Activated naive CD4-positive, alpha-beta T cell treated with anti-CD3 and anti-CD28 coated beads, Interleukin-2, amount 50 U/mL, for 72 hours (primary cell): ENCODE data around the gene RFNG. TPM values are rescaled to one million over a fixed set of nuclear protein-coding genes. Genes with fewer than 3 reads are reported as not detected.

Experiments used
- ATAC-seq, 2 donors: fragments of 150-1000 bp; cut with Tn5 transposase; 2 replicates each; pipeline ENCODE4 v1.10.0; 2021; ENCODE audit warnings: mild to moderate bottlenecking in 2 of 2, moderate library complexity in 2 of 2
- DNase-seq, 2 donors: peaks; one replicate each; pipeline ENCODE4 v3.0.0; 2021 to 2022; ENCODE audit warnings: low spot score in 2 of 2
- H3K27ac Mint-ChIP-seq, 2 donors: one replicate each; pipeline ENCODE4 v1.8.0; 2022; ENCODE audit warnings: mild to moderate bottlenecking in 2 of 2, mixed read lengths in 2 of 2
- H3K36me3 Mint-ChIP-seq, 2 donors: one replicate each; pipeline ENCODE4 v1.8.0; 2022; ENCODE audit warnings: mixed read lengths in 2 of 2
- H3K9me3 Mint-ChIP-seq, 2 donors: one replicate each; pipeline ENCODE4 v1.8.0; 2022; ENCODE audit warnings: mixed read lengths in 2 of 2
- total RNA-seq, 2 donors: library from RNA; stranded (reverse); gene quantifications; one replicate each; pipeline ENCODE4 v1.2.3, GENCODE V29; 2022

RFNG gene
- total RNA-seq, 2 donors from 2014 or later = 21.5 to 24.2 TPM

- DNase-seq (no peak), ATAC-seq (no peak)
- Mint-ChIP-seq H3K27ac (peak overlapping the region in 1 of 2 donors; percentile 90), H3K36me3 (no peaks in the 10 kb centered on the region), H3K9me3 (no peaks in the 10 kb centered on the region)
These were observed 3.7 kb upstream of the RFNG start for GRCh38 chr17:82055023-82055964.

GRCh38 chr17:82054351-82055022 lies 2.9 kb upstream of the RFNG start:
- no peak for ATAC-seq
- no peaks in the 10 kb centered on the region for H3K9me3 Mint-ChIP-seq
- no peaks in the 10 kb centered on the region for H3K36me3 Mint-ChIP-seq
- H3K27ac Mint-ChIP-seq = peak overlapping the region in 1 of 2 donors; percentile 90
- DNase-seq = no peak

- Mint-ChIP-seq H3K27ac (peak overlapping the region in 1 of 2 donors; percentile 51), H3K9me3 (no peaks in the 10 kb centered on the region), H3K36me3 (no peaks in the 10 kb centered on the region)
- ATAC-seq = no peak
- no peak for DNase-seq
These were observed 2.1 kb upstream of the RFNG start for GRCh38 chr17:82053556-82054263.

- DNase-seq = no peak
- Mint-ChIP-seq H3K9me3 (no peaks in the 10 kb centered on the region), H3K27ac (peak overlapping the region in 1 of 2 donors; percentile 51), H3K36me3 (no peaks in the 10 kb centered on the region)
- ATAC-seq = no peak
These were observed 1.5 kb upstream of the RFNG start for GRCh38 chr17:82053130-82053529.

- Mint-ChIP-seq H3K36me3 (no peaks in the 10 kb centered on the region), H3K27ac (peak overlapping the region; percentile 51 to 55), H3K9me3 (no peaks in the 10 kb centered on the region)
- ATAC-seq (no peak), DNase-seq (no peak)
These were observed 1.0 kb upstream of the RFNG start for GRCh38 chr17:82052638-82053059.

- no peak for DNase-seq
- no peaks in the 10 kb centered on the region for H3K9me3 Mint-ChIP-seq
- no peaks in the 10 kb centered on the region for H3K36me3 Mint-ChIP-seq
- H3K27ac Mint-ChIP-seq = peak overlapping the region; percentile 83 to 90
- ATAC-seq = peak; percentile 11 to 31
These were observed 610 bp downstream of the RFNG start for GRCh38 chr17:82050761-82051641.

GRCh38 chr17:82050152-82050760 lies 1.4 kb downstream of the RFNG start:
- DNase-seq (no peak), ATAC-seq (no peak)
- Mint-ChIP-seq H3K27ac (peak overlapping the region in 1 of 2 donors; percentile 83), H3K36me3 (no peaks in the 10 kb centered on the region), H3K9me3 (no peaks in the 10 kb centered on the region)

GRCh38 chr17:82049521-82049971 lies 2.1 kb downstream of the RFNG start:
- Mint-ChIP-seq H3K27ac (no peak overlapping the region), H3K36me3 (no peaks in the 10 kb centered on the region), H3K9me3 (no peaks in the 10 kb centered on the region)
- no peak for ATAC-seq
- DNase-seq = no peak

- no peaks in the 10 kb centered on the region for H3K36me3 Mint-ChIP-seq
- no peaks in the 10 kb centered on the region for H3K9me3 Mint-ChIP-seq
- DNase-seq (no peak), ATAC-seq (no peak)
- no peak overlapping the region for H3K27ac Mint-ChIP-seq
These were observed 2.5 kb downstream of the RFNG start for GRCh38 chr17:82049106-82049505.

- no peak for ATAC-seq
- no peak for DNase-seq
- Mint-ChIP-seq H3K9me3 (no peaks in the 10 kb centered on the region), H3K27ac (peak overlapping the region in 1 of 2 donors; percentile 29), H3K36me3 (no peaks in the 10 kb centered on the region)
These were observed 3.0 kb downstream of the RFNG start for GRCh38 chr17:82048571-82048971.

- H3K27ac Mint-ChIP-seq = no peak overlapping the region
- no peaks in the 10 kb centered on the region for H3K9me3 Mint-ChIP-seq
- no peak for ATAC-seq
- no peak for DNase-seq
- H3K36me3 Mint-ChIP-seq = no peaks in the 10 kb centered on the region
These were observed 3.6 kb downstream of the RFNG start for GRCh38 chr17:82047914-82048570.

- DNase-seq (no peak), ATAC-seq (no peak)
- Mint-ChIP-seq H3K36me3 (no peaks in the 10 kb centered on the region), H3K27ac (no peak overlapping the region), H3K9me3 (no peaks in the 10 kb centered on the region)
These were observed 4.2 kb downstream of the RFNG start for GRCh38 chr17:82047379-82047778.

- Mint-ChIP-seq H3K9me3 (no peaks in the 10 kb centered on the region), H3K36me3 (no peaks in the 10 kb centered on the region), H3K27ac (no peak overlapping the region)
- ATAC-seq (no peak), DNase-seq (no peak)
These were observed 4.7 kb downstream of the RFNG start for GRCh38 chr17:82046903-82047302.

GRCh38 chr17:82045936-82046484 lies 5.6 kb downstream of the RFNG start:
- ATAC-seq (no peak), DNase-seq (no peak)
- H3K36me3 Mint-ChIP-seq = no peaks in the 10 kb centered on the region
- H3K9me3 Mint-ChIP-seq = no peaks in the 10 kb centered on the region
- no peak overlapping the region for H3K27ac Mint-ChIP-seq

GRCh38 chr17:82043507-82043906 lies 8.1 kb downstream of the RFNG start:
- DNase-seq = no peak
- Mint-ChIP-seq H3K27ac (no peak overlapping the region), H3K9me3 (no peaks in the 10 kb centered on the region), H3K36me3 (no peaks in the 10 kb centered on the region)
- ATAC-seq = no peak
